PC-9 (cell line): Measurements from ENCODE around the gene KLHL36.

Experiments
- CTCF ChIP-seq: fragments of 200-600 bp; sonication (generic); conservative IDR thresholded peaks from 2 replicates; pipeline ENCODE4 v1.6.1; 2017; ENCODE audit warnings: mixed run types, antibody characterized with exemption, mild to moderate bottlenecking, moderate library complexity
- EZH2 ChIP-seq: fragments of 200-600 bp; sonication (generic); IDR thresholded peaks from 2 replicates; pipeline ENCODE4 v1.8.0; 2017; ENCODE audit warnings: antibody characterized with exemption, low read depth

GRCh38 chr16:84606081-84606875 is 42.0 kb upstream of the KLHL36 start:
- TF ChIP-seq CTCF (no peak), EZH2 (no peak)
